K562 (cell line): ENCODE results near the gene PRKCQ.

Experiments
- CREB1 ChIP-seq, 2 experiments: sonication (generic) in 1 of 2; formaldehyde crosslinking in 1 of 2; IDR thresholded peaks; 2 replicates each; pipeline versions ENCODE4 v1.6.1 to v1.8.0; 2012 to 2022; ENCODE audit warnings: inconsistent platforms in 1 of 2, mild to moderate bottlenecking in 1 of 2, missing genetic modification reagents in 1 of 2, moderate library complexity in 1 of 2
- CREM ChIP-seq: IDR thresholded peaks from 2 replicates; pipeline ENCODE4 v1.6.1; 2014; ENCODE audit warnings: antibody characterized with exemption, low read depth
- DNMT1 ChIP-seq: fragments of 450-650 bp; IDR thresholded peaks from 2 replicates; pipeline ENCODE4 v1.6.1; 2016; ENCODE audit warnings: antibody characterized with exemption, mild to moderate bottlenecking
- EP300 ChIP-seq: IDR thresholded peaks from 2 replicates; pipeline ENCODE4 v1.6.1; 2012; ENCODE audit warnings: low read length, improper control_type of control experiment
- EZH2 ChIP-seq: IDR thresholded peaks from 2 replicates; pipeline ENCODE4 v1.6.1; 2012; ENCODE audit warnings: low read depth, mild to moderate bottlenecking, inconsistent platforms, low read length, borderline replicate concordance
- KDM1A ChIP-seq, 2 experiments: fragments of 450-650 bp; IDR thresholded peaks; 2 replicates each; pipeline ENCODE4 v1.6.1; 2016; ENCODE audit warnings: mild to moderate bottlenecking in 2 of 2
- POLR2AphosphoS5 ChIP-seq: IDR thresholded peaks from 2 replicates; pipeline ENCODE4 v1.6.1; 2011; ENCODE audit warnings: mild to moderate bottlenecking, low read depth, low read length, moderate library complexity; ENCODE audit not compliant: control insufficient read depth, insufficient read depth
- POLR2H ChIP-seq: IDR thresholded peaks from 2 replicates; pipeline ENCODE4 v1.6.1; 2016; ENCODE audit warnings: missing genetic modification characterization, low read depth, mild to moderate bottlenecking, control low read depth, missing compliant biosample characterization, moderate library complexity
- TCF7L2 ChIP-seq: fragments of 150-350 bp; IDR thresholded peaks from 2 replicates; pipeline ENCODE4 v1.6.1; 2016; ENCODE audit warnings: low read depth, mild to moderate bottlenecking, low read length, moderate library complexity
- YY1 ChIP-seq, 3 experiments: IDR thresholded peaks; 2 replicates each; pipeline ENCODE4 v1.6.1; 2011; ENCODE audit warnings: low read length in 2 of 3, mild to moderate bottlenecking in 2 of 3, moderate library complexity in 2 of 3, borderline replicate concordance in 1 of 3, control low read depth in 1 of 3, low read depth in 1 of 3; ENCODE audit not compliant: insufficient read depth in 3 of 3, insufficient replicate concordance in 2 of 3, control insufficient read depth in 1 of 3, insufficient read length in 1 of 3; ENCODE audit errors: extremely low read depth in 1 of 3
- ZNF143 ChIP-seq: sonication (generic); formaldehyde crosslinking; IDR thresholded peaks from 2 replicates; pipeline ENCODE4 v1.9.0; 2022; ENCODE audit warnings: mild to moderate bottlenecking, missing genetic modification reagents
- ZNF785 ChIP-seq: fragments of 250-450 bp; sonication (Bioruptor Pico); IDR thresholded peaks from 2 replicates; pipeline ENCODE4 v1.4.0; 2020; ENCODE audit warnings: mild to moderate bottlenecking
- TF ChIP-seq, protein P1 (sequence below): conservative IDR thresholded peaks from 2 replicates; pipeline ENCODE4 v1.6.1; 2011; ENCODE audit warnings: low read depth, mild to moderate bottlenecking, low read length; ENCODE audit not compliant: control insufficient read depth
- TF ChIP-seq, protein P2 (sequence below): fragments of 450-650 bp; IDR thresholded peaks from 2 replicates; pipeline ENCODE4 v1.6.1; 2016; ENCODE audit warnings: antibody characterized with exemption

DNA sequence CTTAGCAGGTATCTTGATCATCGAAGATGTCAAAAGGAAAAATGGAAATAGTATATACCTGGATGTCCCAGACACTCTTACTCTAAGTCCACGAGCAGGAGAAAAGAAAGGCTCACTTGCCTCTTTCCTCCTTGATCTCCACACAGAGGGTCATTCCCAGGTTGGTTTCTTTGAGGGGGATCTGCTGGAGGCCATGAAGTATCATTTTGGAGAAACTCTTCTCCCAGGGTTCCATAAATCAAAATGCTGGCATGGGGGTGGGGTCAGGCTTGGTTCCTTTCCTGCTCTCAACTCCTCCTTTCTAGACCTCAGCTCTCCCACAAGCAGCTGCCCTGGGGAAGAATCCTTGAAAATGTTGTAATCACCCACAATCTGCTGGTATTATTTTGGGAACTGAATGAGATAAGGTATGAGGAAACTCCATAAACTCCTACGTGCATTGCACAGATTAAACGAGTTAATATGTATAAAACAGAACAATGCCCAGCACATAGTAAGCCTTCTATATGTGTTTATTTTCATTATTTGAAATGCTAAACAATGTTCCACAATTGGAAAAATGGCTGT is 54.4 kb downstream of the PRKCQ start:
- no peak for TF ChIP-seq CREB1 (IDR thresholded peaks at IDR 0.05)
- TF ChIP-seq CREB1 (CRISPR knock-in tag; IDR thresholded peaks at IDR 0.05) = no peak
- TF ChIP-seq TCF7L2 = no peak
- TF ChIP-seq ZNF785 (CRISPR knock-in tag) = no peak
- TF ChIP-seq, protein P1, sequence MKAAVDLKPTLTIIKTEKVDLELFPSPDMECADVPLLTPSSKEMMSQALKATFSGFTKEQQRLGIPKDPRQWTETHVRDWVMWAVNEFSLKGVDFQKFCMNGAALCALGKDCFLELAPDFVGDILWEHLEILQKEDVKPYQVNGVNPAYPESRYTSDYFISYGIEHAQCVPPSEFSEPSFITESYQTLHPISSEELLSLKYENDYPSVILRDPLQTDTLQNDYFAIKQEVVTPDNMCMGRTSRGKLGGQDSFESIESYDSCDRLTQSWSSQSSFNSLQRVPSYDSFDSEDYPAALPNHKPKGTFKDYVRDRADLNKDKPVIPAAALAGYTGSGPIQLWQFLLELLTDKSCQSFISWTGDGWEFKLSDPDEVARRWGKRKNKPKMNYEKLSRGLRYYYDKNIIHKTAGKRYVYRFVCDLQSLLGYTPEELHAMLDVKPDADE = no peak
- TF ChIP-seq, protein P2, sequence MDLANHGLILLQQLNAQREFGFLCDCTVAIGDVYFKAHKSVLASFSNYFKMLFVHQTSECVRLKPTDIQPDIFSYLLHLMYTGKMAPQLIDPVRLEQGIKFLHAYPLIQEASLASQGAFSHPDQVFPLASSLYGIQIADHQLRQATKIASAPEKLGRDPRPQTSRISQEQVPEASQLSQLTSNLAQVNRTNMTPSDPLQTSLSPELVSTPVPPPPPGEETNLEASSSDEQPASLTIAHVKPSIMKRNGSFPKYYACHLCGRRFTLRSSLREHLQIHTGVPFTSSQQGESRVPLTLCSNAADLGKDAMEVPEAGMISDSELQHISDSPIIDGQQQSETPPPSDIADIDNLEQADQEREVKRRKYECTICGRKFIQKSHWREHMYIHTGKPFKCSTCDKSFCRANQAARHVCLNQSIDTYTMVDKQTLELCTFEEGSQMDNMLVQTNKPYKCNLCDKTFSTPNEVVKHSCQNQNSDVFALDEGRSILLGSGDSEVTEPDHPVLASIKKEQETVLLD = no peak
- no peak for TF ChIP-seq EZH2
- no peak for TF ChIP-seq KDM1A (IDR thresholded peaks at IDR 0.05)
- no peak for TF ChIP-seq POLR2AphosphoS5
- no peak for TF ChIP-seq YY1 (IDR thresholded peaks at IDR 0.05; ENCODE audit: borderline replicate concordance in 1 of 3, control insufficient read depth in 1 of 3, extremely low read depth in 1 of 3, insufficient read depth in 3 of 3, insufficient read length in 1 of 3, insufficient replicate concordance in 2 of 3, low read depth in 1 of 3, low read length in 2 of 3)
- TF ChIP-seq POLR2H (tag) = no peak
- TF ChIP-seq ZNF143 (CRISPR knock-in tag) = no peak
- no peak for TF ChIP-seq EP300
- TF ChIP-seq CREM = no peak
- no peak for TF ChIP-seq DNMT1
